GM21447 (cell line): ENCODE data around the gene EME1.
"Not testable (repeated sequence)": the region's sequence is repeated elsewhere in the genome, so short reads cannot be mapped to it uniquely, and the experiment has no call there.

Experiments used
- ATAC-seq: cut with Tn5 transposase; IDR thresholded peaks from one replicate; pipeline ENCODE4 v1.9.1; 2021; ENCODE audit not compliant: unreplicated experiment

The EME1 gene

DNA sequence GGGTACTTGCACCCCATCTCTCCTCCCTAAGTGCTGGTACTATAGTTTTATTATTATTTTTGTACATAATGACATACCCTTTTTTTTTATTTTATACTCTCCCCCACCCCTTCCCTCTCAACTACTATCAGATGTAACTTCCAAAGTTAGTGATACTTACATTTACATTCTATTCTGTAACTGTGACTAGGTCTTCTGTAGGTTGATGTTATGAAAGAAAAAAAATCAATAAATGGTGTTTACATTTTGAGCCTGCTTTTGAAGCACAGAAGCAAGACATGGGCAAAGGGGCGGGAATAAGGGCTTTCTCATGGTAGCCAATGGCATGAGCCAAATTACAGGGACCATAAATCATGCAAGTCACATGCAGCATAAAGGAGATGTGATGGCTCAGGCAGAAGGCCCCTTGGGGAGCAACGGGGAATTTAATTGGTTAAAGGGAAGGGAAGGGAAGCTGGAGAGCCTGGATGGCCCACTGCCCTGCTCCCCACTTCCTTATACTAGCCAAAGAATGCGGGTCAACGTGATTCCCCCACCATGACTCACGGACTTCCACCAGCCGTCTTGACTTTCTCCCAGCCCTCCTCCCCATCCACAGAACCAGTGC lies 50.6 kb downstream of the EME1 start:
- ATAC-seq: no peak

GRCh38 chr17:50424246-50424995 lies 51.4 kb downstream of the EME1 start:
- no peak for ATAC-seq

GRCh38 chr17:50424996-50425681 lies 52.1 kb downstream of the EME1 start:
- no peak for ATAC-seq

DNA sequence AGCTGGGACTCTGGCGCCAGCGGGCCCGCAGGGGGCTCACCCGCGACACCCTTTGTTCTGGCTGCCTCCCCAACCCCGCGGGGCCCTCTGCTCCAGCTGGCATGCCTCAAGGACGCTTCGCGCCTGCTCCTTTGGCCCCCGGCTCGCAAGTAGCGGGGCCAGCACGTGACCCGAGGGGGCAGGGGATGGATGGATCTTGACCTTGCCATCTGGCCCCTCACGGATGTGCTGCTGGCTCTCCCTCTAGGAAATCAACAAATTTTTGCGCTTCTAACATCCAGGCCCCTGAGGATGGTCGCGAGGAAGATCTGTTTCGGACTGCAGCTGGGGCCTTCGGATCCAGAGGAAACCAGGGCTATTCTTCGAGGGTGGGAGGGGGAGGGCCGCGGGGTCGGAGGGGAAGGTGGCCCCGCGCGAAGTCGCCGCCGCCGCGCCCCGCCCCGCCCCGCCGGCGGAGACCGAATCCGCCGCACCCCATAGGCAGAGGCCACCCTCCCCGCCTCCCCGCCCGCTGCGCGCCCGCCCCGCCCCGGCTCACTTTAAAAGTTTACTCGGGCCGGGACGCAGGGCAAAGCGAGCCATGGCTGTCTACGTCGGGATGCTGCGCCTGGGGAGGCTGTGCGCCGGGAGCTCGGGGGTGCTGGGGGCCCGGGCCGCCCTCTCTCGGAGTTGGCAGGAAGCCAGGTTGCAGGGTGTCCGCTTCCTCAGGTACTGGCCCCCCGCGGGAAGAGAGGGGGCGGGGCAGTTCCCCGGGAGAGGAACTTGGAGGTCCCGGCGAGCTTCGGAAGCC lies 52.8 kb downstream of the EME1 start, which contains the start of gene ACSF2:
Gene ACSF2 (plus strand): TSS at position 537 of the 790 bp plus-strand sequence. CDS start 44 bp downstream, at position 581.
- peak; percentile 44 for ATAC-seq

DNA sequence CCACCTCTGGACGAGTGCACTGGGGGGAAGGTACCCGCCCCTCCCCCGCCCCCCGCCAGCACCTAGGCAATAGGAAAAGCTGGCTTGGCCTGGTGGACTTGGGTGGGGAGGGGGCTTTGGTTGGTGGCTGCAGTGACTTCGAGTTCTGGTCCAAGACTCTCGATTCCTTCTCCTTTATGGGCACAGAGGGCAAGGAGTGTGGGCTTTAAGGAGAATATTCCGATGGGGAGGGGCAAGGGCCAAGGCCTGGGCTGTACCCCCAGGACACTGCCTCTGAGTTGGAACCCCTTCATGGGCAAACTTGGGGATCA lies 53.4 kb downstream of the EME1 start:
- ATAC-seq: no peak

DNA sequence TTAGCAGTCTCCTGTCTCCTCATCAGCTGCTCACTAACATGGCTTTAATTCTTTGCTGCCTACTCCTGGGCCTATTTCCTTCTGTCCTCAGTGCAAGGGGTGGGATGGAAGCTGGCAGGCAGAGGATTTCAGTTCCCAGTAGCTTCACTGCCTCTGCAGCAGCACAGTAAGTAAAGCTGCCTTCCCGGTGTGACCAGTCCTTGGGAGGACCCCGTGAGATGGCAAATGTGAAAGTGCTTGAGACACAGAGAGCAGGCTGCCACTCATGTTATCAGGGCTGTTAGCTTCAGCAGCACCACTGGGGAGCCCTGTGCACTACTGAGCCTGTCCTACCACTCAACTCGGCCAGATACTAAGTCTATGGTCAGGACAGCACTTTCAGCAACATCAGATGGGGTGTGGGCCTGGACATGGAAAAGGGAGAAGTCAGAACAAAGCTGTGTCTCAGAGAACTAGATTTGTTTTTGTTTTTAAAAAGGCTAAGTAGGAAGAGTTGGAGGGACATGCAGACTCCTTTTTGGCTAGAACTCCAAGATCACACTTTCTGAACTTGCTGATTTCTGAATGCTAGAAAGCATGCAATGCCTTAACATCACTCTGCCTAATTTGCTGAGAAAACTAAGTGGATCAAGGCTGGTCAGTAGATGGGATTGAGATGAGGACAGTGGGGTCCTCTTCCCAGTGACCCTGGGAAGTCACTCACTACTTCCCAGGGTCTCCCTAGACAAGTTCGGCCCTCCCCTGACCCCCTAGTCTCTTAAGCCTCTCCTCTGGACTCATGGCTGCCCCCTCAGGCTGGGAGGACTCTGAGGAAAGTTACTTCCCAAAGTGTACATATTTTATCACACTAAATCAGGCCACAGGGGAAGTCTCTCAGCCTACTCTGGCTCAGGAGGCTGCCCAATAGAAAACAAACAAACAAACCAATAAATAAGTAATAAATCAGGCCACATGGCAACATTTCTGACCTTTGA lies 54.1 kb downstream of the EME1 start:
- peak; percentile 41 for ATAC-seq

- ATAC-seq: not testable (repeated sequence)
These were observed 55.1 kb downstream of the EME1 start for GRCh38 chr17:50428126-50428525.

DNA sequence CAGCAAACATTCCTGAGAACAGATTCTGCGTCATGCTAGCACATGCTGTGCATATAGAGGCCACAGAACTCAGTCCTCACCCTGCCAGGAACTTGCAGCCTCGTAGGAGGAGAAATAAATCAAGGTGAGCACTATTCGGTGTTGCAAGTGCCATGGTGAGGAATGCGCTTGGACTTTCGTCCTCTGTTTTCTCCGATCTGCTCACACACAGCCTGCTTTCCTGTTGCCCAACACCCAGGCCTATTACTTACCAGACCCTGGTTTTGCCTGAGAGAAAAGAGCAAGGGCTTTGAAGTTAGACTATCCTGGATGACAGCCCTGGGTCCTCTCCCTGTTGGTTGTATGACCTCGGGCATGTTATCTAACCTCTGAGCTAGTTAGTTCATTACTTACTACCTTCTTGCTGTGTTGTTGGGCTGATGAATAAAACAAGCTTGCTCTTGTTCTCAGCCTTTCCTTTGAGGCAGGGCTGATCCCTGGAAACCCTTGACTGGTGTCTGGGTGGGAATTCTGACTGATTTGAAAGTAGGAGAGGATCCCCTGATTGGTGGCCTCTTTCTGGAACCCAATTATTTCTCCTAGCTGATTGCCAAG lies 55.9 kb downstream of the EME1 start:
- no peak for ATAC-seq

- no peak for ATAC-seq
These were observed 56.8 kb downstream of the EME1 start for GRCh38 chr17:50429793-50430192.
